Measurements from ENCODE around the gene ERMARD.
"Not testable (repeated sequence)": the region's sequence is repeated elsewhere in the genome, so short reads cannot be mapped to it uniquely, and the experiment has no call there.

Gene ERMARD

GRCh38 chr6:169738976-169739529 lies 12.4 kb upstream of the ERMARD start:
- no peak overlapping the region for H3K4me3 ChIP-seq (ENCODE audit: low read length in 2 of 2)
- no peak overlapping the region for H3K9ac ChIP-seq (ENCODE audit: low read length in 2 of 2)
- H3K36me3 ChIP-seq (ENCODE audit: control insufficient read depth in 2 of 2, insufficient read depth in 2 of 2, low read length in 2 of 2): no peaks in the 10 kb centered on the region
- no peak overlapping the region for H3K27ac ChIP-seq (ENCODE audit: low read length)
- peaks cover 5% of the 10 kb centered on the region for H3K4me1 ChIP-seq (ENCODE audit: control insufficient read depth, insufficient read depth, low read length)
- H3K9me3 ChIP-seq (ENCODE audit: control insufficient read depth in 2 of 2, low read length in 2 of 2): no peaks in the 10 kb centered on the region
- no peaks in the 10 kb centered on the region for H3K27me3 ChIP-seq (ENCODE audit: control insufficient read depth in 1 of 2, insufficient read depth in 2 of 2, low read length in 2 of 2)

GRCh38 chr6:169741344-169741743 lies 10.1 kb upstream of the ERMARD start:
- H3K9me3 ChIP-seq (ENCODE audit: control insufficient read depth in 2 of 2, low read length in 2 of 2): no peaks in the 10 kb centered on the region
- no peak overlapping the region for H3K4me3 ChIP-seq (ENCODE audit: low read length in 2 of 2)
- no peak overlapping the region for H3K9ac ChIP-seq (ENCODE audit: low read length in 2 of 2)
- no peak overlapping the region for H3K27ac ChIP-seq (ENCODE audit: low read length)
- no peaks in the 10 kb centered on the region for H3K36me3 ChIP-seq (ENCODE audit: control insufficient read depth in 2 of 2, insufficient read depth in 2 of 2, low read length in 2 of 2)
- peaks cover 5% of the 10 kb centered on the region for H3K4me1 ChIP-seq (ENCODE audit: control insufficient read depth, insufficient read depth, low read length)
- no peaks in the 10 kb centered on the region for H3K27me3 ChIP-seq (ENCODE audit: control insufficient read depth in 1 of 2, insufficient read depth in 2 of 2, low read length in 2 of 2)

GRCh38 chr6:169745405-169745804 lies 6.0 kb upstream of the ERMARD start:
- H3K9me3 ChIP-seq (ENCODE audit: control insufficient read depth in 2 of 2, low read length in 2 of 2): no peaks in the 10 kb centered on the region
- no peak overlapping the region for H3K9ac ChIP-seq (ENCODE audit: low read length in 2 of 2)
- H3K4me3 ChIP-seq (ENCODE audit: low read length in 2 of 2): no peak overlapping the region
- no peaks in the 10 kb centered on the region for H3K36me3 ChIP-seq (ENCODE audit: control insufficient read depth in 2 of 2, insufficient read depth in 2 of 2, low read length in 2 of 2)
- peaks cover under 1% of the 10 kb centered on the region for H3K4me1 ChIP-seq (ENCODE audit: control insufficient read depth, insufficient read depth, low read length)
- H3K27ac ChIP-seq (ENCODE audit: low read length): no peak overlapping the region
- H3K27me3 ChIP-seq (ENCODE audit: control insufficient read depth in 1 of 2, insufficient read depth in 2 of 2, low read length in 2 of 2): no peaks in the 10 kb centered on the region

- Histone ChIP-seq H3K4me3 (ENCODE audit: low read length in 2 of 2) (no peak overlapping the region), H3K27ac (ENCODE audit: low read length) (no peak overlapping the region), H3K27me3 (ENCODE audit: control insufficient read depth in 1 of 2, insufficient read depth in 2 of 2, low read length in 2 of 2) (no peaks in the 10 kb centered on the region), H3K9ac (ENCODE audit: low read length in 2 of 2) (no peak overlapping the region), H3K9me3 (ENCODE audit: control insufficient read depth in 2 of 2, low read length in 2 of 2) (no peaks in the 10 kb centered on the region), H3K4me1 (ENCODE audit: control insufficient read depth, insufficient read depth, low read length) (peaks cover 7% of the 10 kb centered on the region), H3K36me3 (ENCODE audit: control insufficient read depth in 2 of 2, insufficient read depth in 2 of 2, low read length in 2 of 2) (no peaks in the 10 kb centered on the region)
These were observed 4.9 kb upstream of the ERMARD start for GRCh38 chr6:169746556-169746955.

GRCh38 chr6:169752074-169752623 lies 727 bp downstream of the ERMARD start:
- peaks cover 14% of the 10 kb centered on the region for H3K4me1 ChIP-seq (ENCODE audit: control insufficient read depth, insufficient read depth, low read length)
- peak overlapping the region; percentile 87 for H3K27ac ChIP-seq (ENCODE audit: low read length)
- no peaks in the 10 kb centered on the region for H3K9me3 ChIP-seq (ENCODE audit: control insufficient read depth in 2 of 2, low read length in 2 of 2)
- H3K4me3 ChIP-seq (ENCODE audit: low read length in 2 of 2): peak overlapping the region; percentile 84 to 98
- peaks cover 0 to 4% of the 10 kb centered on the region in 2 donors for H3K36me3 ChIP-seq (ENCODE audit: control insufficient read depth in 2 of 2, insufficient read depth in 2 of 2, low read length in 2 of 2)
- peak overlapping the region; percentile 94 to 99 for H3K9ac ChIP-seq (ENCODE audit: low read length in 2 of 2)
- H3K27me3 ChIP-seq (ENCODE audit: control insufficient read depth in 1 of 2, insufficient read depth in 2 of 2, low read length in 2 of 2): no peaks in the 10 kb centered on the region

GRCh38 chr6:169755162-169755561 lies 3.7 kb downstream of the ERMARD start:
- H3K9me3 ChIP-seq (ENCODE audit: control insufficient read depth in 2 of 2, low read length in 2 of 2): no peaks in the 10 kb centered on the region
- peaks cover 16 to 24% of the 10 kb centered on the region in 2 donors for H3K36me3 ChIP-seq (ENCODE audit: control insufficient read depth in 2 of 2, insufficient read depth in 2 of 2, low read length in 2 of 2)
- H3K4me3 ChIP-seq (ENCODE audit: low read length in 2 of 2): no peak overlapping the region
- H3K4me1 ChIP-seq (ENCODE audit: control insufficient read depth, insufficient read depth, low read length): peaks cover 14% of the 10 kb centered on the region
- H3K27me3 ChIP-seq (ENCODE audit: control insufficient read depth in 1 of 2, insufficient read depth in 2 of 2, low read length in 2 of 2): no peaks in the 10 kb centered on the region
- H3K9ac ChIP-seq (ENCODE audit: low read length in 2 of 2): no peak overlapping the region
- H3K27ac ChIP-seq (ENCODE audit: low read length): no peak overlapping the region

- H3K36me3 ChIP-seq (ENCODE audit: control insufficient read depth in 2 of 2, insufficient read depth in 2 of 2, low read length in 2 of 2): peaks cover 35 to 49% of the 10 kb centered on the region in 2 donors
- H3K27me3 ChIP-seq (ENCODE audit: control insufficient read depth in 1 of 2, insufficient read depth in 2 of 2, low read length in 2 of 2): no peaks in the 10 kb centered on the region
- H3K27ac ChIP-seq (ENCODE audit: low read length): no peak overlapping the region
These were observed 11.9 kb downstream of the ERMARD start for GRCh38 chr6:169763308-169763707.

GRCh38 chr6:169763881-169764280 lies 12.5 kb downstream of the ERMARD start:
- H3K4me1 ChIP-seq (ENCODE audit: control insufficient read depth, insufficient read depth, low read length): no peaks in the 10 kb centered on the region
- no peak overlapping the region for H3K9ac ChIP-seq (ENCODE audit: low read length in 2 of 2)
- peaks cover 31 to 50% of the 10 kb centered on the region in 2 donors for H3K36me3 ChIP-seq (ENCODE audit: control insufficient read depth in 2 of 2, insufficient read depth in 2 of 2, low read length in 2 of 2)
- H3K27me3 ChIP-seq (ENCODE audit: control insufficient read depth in 1 of 2, insufficient read depth in 2 of 2, low read length in 2 of 2): no peaks in the 10 kb centered on the region
- H3K9me3 ChIP-seq (ENCODE audit: control insufficient read depth in 2 of 2, low read length in 2 of 2): no peaks in the 10 kb centered on the region
- no peak overlapping the region for H3K27ac ChIP-seq (ENCODE audit: low read length)
- no peak overlapping the region for H3K4me3 ChIP-seq (ENCODE audit: low read length in 2 of 2)

More at GRCh38 chr6:169763308-169763707, 11.9 kb downstream of the ERMARD start:
- no peak overlapping the region for H3K4me3 ChIP-seq (ENCODE audit: low read length in 2 of 2)
- no peaks in the 10 kb centered on the region for H3K4me1 ChIP-seq (ENCODE audit: control insufficient read depth, insufficient read depth, low read length)
- H3K9me3 ChIP-seq (ENCODE audit: control insufficient read depth in 2 of 2, low read length in 2 of 2): no peaks in the 10 kb centered on the region
- no peak overlapping the region for H3K9ac ChIP-seq (ENCODE audit: low read length in 2 of 2)

- not testable (repeated sequence) for H3K9ac ChIP-seq (ENCODE audit: low read length in 2 of 2); H3K4me1 ChIP-seq (ENCODE audit: control insufficient read depth, insufficient read depth, low read length); H3K9me3 ChIP-seq (ENCODE audit: control insufficient read depth in 2 of 2, low read length in 2 of 2); H3K4me3 ChIP-seq (ENCODE audit: low read length in 2 of 2); H3K27me3 ChIP-seq (ENCODE audit: control insufficient read depth in 1 of 2, insufficient read depth in 2 of 2, low read length in 2 of 2); H3K27ac ChIP-seq (ENCODE audit: low read length)
- peaks cover 23 to 45% of the 10 kb centered on the region in 2 donors for H3K36me3 ChIP-seq (ENCODE audit: control insufficient read depth in 2 of 2, insufficient read depth in 2 of 2, low read length in 2 of 2)
These were observed 14.4 kb downstream of the ERMARD start for GRCh38 chr6:169765789-169766188.

GRCh38 chr6:169766232-169766631 lies 14.8 kb downstream of the ERMARD start:
- peaks cover 23 to 44% of the 10 kb centered on the region in 2 donors for H3K36me3 ChIP-seq (ENCODE audit: control insufficient read depth in 2 of 2, insufficient read depth in 2 of 2, low read length in 2 of 2)
- no peaks in the 10 kb centered on the region for H3K9me3 ChIP-seq (ENCODE audit: control insufficient read depth in 2 of 2, low read length in 2 of 2)
- no peaks in the 10 kb centered on the region for H3K4me1 ChIP-seq (ENCODE audit: control insufficient read depth, insufficient read depth, low read length)
- no peak overlapping the region for H3K27ac ChIP-seq (ENCODE audit: low read length)
- H3K9ac ChIP-seq (ENCODE audit: low read length in 2 of 2): no peak overlapping the region
- H3K27me3 ChIP-seq (ENCODE audit: control insufficient read depth in 1 of 2, insufficient read depth in 2 of 2, low read length in 2 of 2): no peaks in the 10 kb centered on the region
- H3K4me3 ChIP-seq (ENCODE audit: low read length in 2 of 2): no peak overlapping the region

GRCh38 chr6:169766921-169767736 lies 15.7 kb downstream of the ERMARD start:
- Histone ChIP-seq H3K9ac (ENCODE audit: low read length in 2 of 2) (no peak overlapping the region), H3K27me3 (ENCODE audit: control insufficient read depth in 1 of 2, insufficient read depth in 2 of 2, low read length in 2 of 2) (no peaks in the 10 kb centered on the region), H3K4me1 (ENCODE audit: control insufficient read depth, insufficient read depth, low read length) (no peaks in the 10 kb centered on the region), H3K36me3 (ENCODE audit: control insufficient read depth in 2 of 2, insufficient read depth in 2 of 2, low read length in 2 of 2) (peaks cover 26 to 46% of the 10 kb centered on the region in 2 donors), H3K27ac (ENCODE audit: low read length) (no peak overlapping the region), H3K9me3 (ENCODE audit: control insufficient read depth in 2 of 2, low read length in 2 of 2) (no peaks in the 10 kb centered on the region), H3K4me3 (ENCODE audit: low read length in 2 of 2) (no peak overlapping the region)
